Peyer's patch (tissue), 4 donors: ENCODE data around the gene KCNQ1.

Source experiments
- POLR2A ChIP-seq, 2 donors: fragments of 450-650 bp; IDR thresholded peaks; one replicate each; pipeline ENCODE4 v1.5.1; 2017; ENCODE audit warnings: antibody characterized with exemption in 2 of 2, mild to moderate bottlenecking in 2 of 2, moderate library complexity in 2 of 2
- TF ChIP-seq, protein P1 (sequence below), 6 experiments: fragments of 450-650 bp in 4 of 6; fragments of 200-600 bp in 2 of 6; sonication (generic) in 1 of 6; IDR thresholded peaks; one replicate each; pipeline ENCODE4 v1.5.1; 2017 to 2019; ENCODE audit warnings: antibody characterized with exemption in 6 of 6, mild to moderate bottlenecking in 3 of 6, moderate library complexity in 1 of 6

DNA sequence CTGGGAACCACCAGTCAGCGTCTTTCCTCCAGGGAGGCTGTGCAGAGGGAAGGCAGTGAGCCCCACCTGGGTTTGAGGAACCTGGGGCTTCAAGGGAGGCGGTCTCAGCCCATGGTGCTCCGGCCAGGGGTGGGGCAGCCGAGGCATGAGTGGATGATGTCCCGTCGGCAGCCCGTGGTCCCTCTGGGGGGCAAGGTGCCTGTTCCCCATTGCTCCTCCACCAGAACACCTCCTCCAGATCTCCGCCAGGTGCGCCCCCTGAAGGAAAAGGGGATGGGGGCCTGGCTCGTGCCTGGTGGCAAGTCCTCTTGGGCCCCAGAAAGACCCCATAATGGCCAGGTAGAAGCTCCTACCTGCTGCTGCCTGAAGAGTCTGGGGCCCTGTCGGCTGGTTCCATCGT is 94.1 kb downstream of the KCNQ1 start:
- TF ChIP-seq, protein P1, sequence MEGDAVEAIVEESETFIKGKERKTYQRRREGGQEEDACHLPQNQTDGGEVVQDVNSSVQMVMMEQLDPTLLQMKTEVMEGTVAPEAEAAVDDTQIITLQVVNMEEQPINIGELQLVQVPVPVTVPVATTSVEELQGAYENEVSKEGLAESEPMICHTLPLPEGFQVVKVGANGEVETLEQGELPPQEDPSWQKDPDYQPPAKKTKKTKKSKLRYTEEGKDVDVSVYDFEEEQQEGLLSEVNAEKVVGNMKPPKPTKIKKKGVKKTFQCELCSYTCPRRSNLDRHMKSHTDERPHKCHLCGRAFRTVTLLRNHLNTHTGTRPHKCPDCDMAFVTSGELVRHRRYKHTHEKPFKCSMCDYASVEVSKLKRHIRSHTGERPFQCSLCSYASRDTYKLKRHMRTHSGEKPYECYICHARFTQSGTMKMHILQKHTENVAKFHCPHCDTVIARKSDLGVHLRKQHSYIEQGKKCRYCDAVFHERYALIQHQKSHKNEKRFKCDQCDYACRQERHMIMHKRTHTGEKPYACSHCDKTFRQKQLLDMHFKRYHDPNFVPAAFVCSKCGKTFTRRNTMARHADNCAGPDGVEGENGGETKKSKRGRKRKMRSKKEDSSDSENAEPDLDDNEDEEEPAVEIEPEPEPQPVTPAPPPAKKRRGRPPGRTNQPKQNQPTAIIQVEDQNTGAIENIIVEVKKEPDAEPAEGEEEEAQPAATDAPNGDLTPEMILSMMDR (IDR thresholded peaks at IDR 0.05), result no peak
- no peak for TF ChIP-seq POLR2A (IDR thresholded peaks at IDR 0.05)
